Prostate gland (tissue), 2 donors: ENCODE measurements around the gene FKBP6. TPM values are rescaled to one million over a fixed set of nuclear protein-coding genes. Genes with fewer than 3 reads are reported as not detected.
"Not testable (repeated sequence)": the region's sequence is repeated elsewhere in the genome, so short reads cannot be mapped to it uniquely, and the experiment has no call there.

Source experiments
- DNase-seq: peaks from one replicate; pipeline ENCODE4 v3.0.0-alpha.2; 2019; ENCODE audit warnings: low spot score
- H3K27ac ChIP-seq, 2 donors: fragments of 200-600 bp; sonication (generic); 2 replicates each; pipeline ENCODE4 v1.5.1; 2017 to 2019
- H3K27me3 ChIP-seq: fragments of 200-600 bp; sonication (generic); replicated peaks from 2 replicates; pipeline ENCODE4 v1.5.1; 2019; ENCODE audit not compliant: insufficient read depth
- H3K36me3 ChIP-seq, 2 donors: fragments of 200-600 bp; sonication (generic); 1 replicate in 1 of 2; 2 replicates in 1 of 2; pipeline versions ENCODE4 v1.5.1 to v1.8.1; 2017 to 2019
- H3K4me1 ChIP-seq: fragments of 200-600 bp; sonication (generic); replicated peaks from 2 replicates; pipeline ENCODE4 v1.5.1; 2019
- H3K4me3 ChIP-seq, 2 donors: fragments of 200-600 bp; sonication (generic); 2 replicates each; pipeline ENCODE4 v1.5.1; 2017 to 2019
- H3K9me3 ChIP-seq: fragments of 200-600 bp; sonication (generic); 2 replicates; pipeline ENCODE4 v1.5.1; 2017
- CTCF ChIP-seq, 4 experiments: fragments of 200-600 bp in 2 of 4; fragments of 450-650 bp in 2 of 4; sonication (generic) in 2 of 4; IDR thresholded peaks; 1 replicate in 3 of 4; 2 replicates in 1 of 4; pipeline ENCODE4 v1.5.1; 2016 to 2019; ENCODE audit warnings: antibody characterized with exemption in 4 of 4, mild to moderate bottlenecking in 2 of 4, moderate library complexity in 2 of 4
- POLR2A ChIP-seq: fragments of 450-650 bp; IDR thresholded peaks from one replicate; pipeline ENCODE4 v1.6.1; 2016; ENCODE audit warnings: antibody characterized with exemption, mild to moderate bottlenecking
- POLR2AphosphoS5 ChIP-seq: sonication (generic); formaldehyde crosslinking; IDR thresholded peaks from one replicate; pipeline ENCODE4 v1.6.1; 2017; ENCODE audit warnings: antibody characterized with exemption
- WGBS: methylation state at CpG from one replicate; pipeline ENCODE4 v1.1.5; 2018; 5-methylcytosine and 5-hydroxymethylcytosine counted together
- intact Hi-C: fragments of 100-400 bp; cut with DNase I; formaldehyde crosslinking; loops from one replicate; pipeline ENCODE4 v1.14.2; 2022
- total RNA-seq, 2 donors: library from RNA; depleted of rRNA; stranded (reverse); fragments of >200 nt; gene quantifications; one replicate each; pipeline ENCODE4 v1.1.0, GENCODE V29; 2016

Gene FKBP6
- total RNA-seq, 2 donors from 2014 or later: 16.5 TPM; not detected in 1

- no peak overlapping the region for H3K27ac ChIP-seq
- 92% methylated on average over 13 of the region's 13 CpGs for WGBS
Measured at GRCh38 chr7:73307436-73307835, 20.5 kb upstream of the FKBP6 start.

GRCh38 chr7:73308074-73308664, 19.8 kb upstream of the FKBP6 start:
- Histone ChIP-seq H3K27me3 (no peaks in the 10 kb centered on the region), H3K4me1 (no peaks in the 10 kb centered on the region), H3K9me3 (no peaks in the 10 kb centered on the region), H3K36me3 (no peaks in the 10 kb centered on the region), H3K27ac (peak overlapping the region; percentile 58 to 66), H3K4me3 (peak overlapping the region; percentile 48 to 50)
- intact Hi-C loops: no loop called here
- no peak for TF ChIP-seq CTCF (IDR thresholded peaks at IDR 0.05)
- TF ChIP-seq POLR2A: no peak
- TF ChIP-seq POLR2AphosphoS5: no peak
- 8% methylated on average over 37 of the region's 43 CpGs for WGBS
- DNase-seq: no peak

More at GRCh38 chr7:73307436-73307835, 20.5 kb upstream of the FKBP6 start:
- DNase-seq: no peak
- no peak overlapping the region for H3K4me3 ChIP-seq
- H3K36me3 ChIP-seq: no peaks in the 10 kb centered on the region
- intact Hi-C loops: no loop called here
- H3K4me1 ChIP-seq: no peaks in the 10 kb centered on the region
- TF ChIP-seq POLR2A (no peak), CTCF (IDR thresholded peaks at IDR 0.05) (no peak), POLR2AphosphoS5 (no peak)
- H3K9me3 ChIP-seq: no peaks in the 10 kb centered on the region
- H3K27me3 ChIP-seq: no peaks in the 10 kb centered on the region

GRCh38 chr7:73308665-73309214, 19.2 kb upstream of the FKBP6 start, which contains the start of gene NSUN5:
Gene NSUN5 (minus strand): TSS chr7:73308826. CDS start chr7:73308790, 36 bp downstream.
- Histone ChIP-seq H3K4me1 (no peaks in the 10 kb centered on the region), H3K27ac (peak within 1 kb of the TSS; percentile 58 to 66), H3K9me3 (no peaks in the 10 kb centered on the region), H3K27me3 (no peaks in the 10 kb centered on the region), H3K4me3 (peak within 1 kb of the TSS; percentile 48 to 50), H3K36me3 (no peaks in the 10 kb centered on the region)
- peak; percentile 19 for TF ChIP-seq POLR2AphosphoS5
- no peak for TF ChIP-seq CTCF (IDR thresholded peaks at IDR 0.05)
- no peak for TF ChIP-seq POLR2A
- DNase-seq: peak; percentile 43
- 15% methylated on average over 39 of the region's 40 CpGs for WGBS
- intact Hi-C loops: no loop called here

DNA sequence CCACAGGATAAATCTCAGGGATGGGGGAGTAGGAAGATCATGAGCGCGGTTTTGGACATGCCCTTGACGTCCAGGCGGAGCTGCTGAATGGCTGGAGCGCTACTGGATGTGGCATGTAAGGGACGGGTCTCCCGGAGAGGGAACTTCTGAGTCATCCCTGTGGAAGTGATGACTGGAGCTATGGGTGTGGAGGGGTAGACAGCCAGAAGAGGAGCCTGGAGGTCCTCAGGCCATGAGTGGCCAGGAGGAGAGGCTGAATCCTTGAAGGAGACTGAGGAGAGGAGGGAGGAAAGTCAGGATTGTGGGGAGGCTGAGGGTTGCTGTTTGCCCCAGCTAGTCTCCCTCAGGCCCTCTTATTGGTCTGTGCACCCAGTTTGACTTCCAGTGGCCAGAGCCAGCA, 16.5 kb upstream of the FKBP6 start:
- intact Hi-C loops, H3K27ac ChIP-seq, H3K4me1 ChIP-seq, H3K36me3 ChIP-seq, H3K9me3 ChIP-seq, H3K27me3 ChIP-seq, H3K4me3 ChIP-seq, DNase-seq: not testable (repeated sequence)
- WGBS: 82% methylated on average over 5 of the region's 7 CpGs

DNA sequence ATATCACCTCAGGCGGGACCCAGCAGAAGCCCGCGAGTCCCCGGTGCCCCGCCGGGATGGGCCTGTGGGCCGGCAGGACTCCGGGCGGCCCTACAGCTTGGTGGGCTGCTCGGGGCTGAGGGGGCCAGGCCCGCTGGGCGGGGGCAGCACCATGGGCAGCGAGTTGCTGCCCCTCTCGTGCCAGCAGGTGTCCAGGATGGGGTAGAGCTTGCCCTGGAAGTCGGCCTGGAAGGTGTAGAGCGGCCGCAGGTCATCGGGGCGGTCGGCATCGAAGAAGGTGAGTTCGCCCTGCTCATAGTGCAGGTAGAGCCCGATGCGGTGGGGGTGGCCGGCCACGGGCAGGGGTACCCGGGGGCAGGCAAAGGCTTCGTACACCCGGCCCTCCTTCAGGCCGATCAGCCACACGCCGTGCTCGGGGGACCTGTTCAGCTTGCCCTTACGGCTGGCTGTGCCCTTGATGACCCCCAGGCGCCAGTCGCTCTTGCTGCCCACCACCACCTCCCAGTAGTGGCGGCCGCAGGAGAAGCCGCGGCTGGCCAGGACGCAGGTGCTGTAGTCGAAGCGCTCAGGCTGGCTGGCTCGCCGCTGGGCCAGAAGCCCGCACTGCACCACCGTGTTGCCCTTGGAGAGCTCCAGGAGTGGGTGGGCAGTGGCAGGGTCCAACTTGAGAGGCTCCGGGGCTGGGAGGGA, 15.0 kb upstream of the FKBP6 start:
- Histone ChIP-seq H3K4me1 (no peaks in the 10 kb centered on the region), H3K4me3 (no peak overlapping the region), H3K9me3 (no peaks in the 10 kb centered on the region), H3K27me3 (no peaks in the 10 kb centered on the region), H3K36me3 (no peaks in the 10 kb centered on the region), H3K27ac (no peak overlapping the region)
- intact Hi-C loops: no loop called here
- 92% methylated on average over 48 of the region's 48 CpGs for WGBS
- TF ChIP-seq POLR2A (no peak), CTCF (IDR thresholded peaks at IDR 0.05) (no peak), POLR2AphosphoS5 (no peak)
- DNase-seq: no peak
